WTC11 (cell line): ENCODE measurements around the gene CCNJL.

Source experiments
- ATF1 ChIP-seq: sonication (generic); formaldehyde crosslinking; IDR thresholded peaks from 2 replicates; pipeline ENCODE4 v1.8.1; 2023; ENCODE audit warnings: mild to moderate bottlenecking, moderate library complexity, missing genetic modification reagents
- CTCF ChIP-seq: fragments of 200-600 bp; IDR thresholded peaks from 2 replicates; pipeline ENCODE4 v1.8.0; 2022; ENCODE audit warnings: antibody characterized with exemption
- E2F1 ChIP-seq: sonication (generic); formaldehyde crosslinking; IDR thresholded peaks from 2 replicates; pipeline ENCODE4 v1.8.0; 2022; ENCODE audit warnings: mild to moderate bottlenecking, missing genetic modification reagents
- ERG ChIP-seq: fragments of 250-450 bp; sonication (Bioruptor Pico); IDR thresholded peaks from 2 replicates; pipeline ENCODE4 v1.8.0; 2021; ENCODE audit warnings: mild to moderate bottlenecking
- ESRRA ChIP-seq: sonication (generic); formaldehyde crosslinking; IDR thresholded peaks from 2 replicates; pipeline ENCODE4 v1.8.1; 2022; ENCODE audit warnings: mild to moderate bottlenecking, missing genetic modification reagents, borderline replicate concordance
- MAX ChIP-seq: sonication (generic); formaldehyde crosslinking; IDR thresholded peaks from 2 replicates; pipeline ENCODE4 v1.8.0; 2022; ENCODE audit warnings: mild to moderate bottlenecking, missing genetic modification reagents
- NFYB ChIP-seq: sonication (generic); formaldehyde crosslinking; conservative IDR thresholded peaks from 2 replicates; pipeline ENCODE4 v1.8.0; 2022; ENCODE audit warnings: low read depth, missing genetic modification reagents
- RELA ChIP-seq: sonication (generic); formaldehyde crosslinking; IDR thresholded peaks from 2 replicates; pipeline ENCODE4 v1.8.1; 2022; ENCODE audit warnings: missing genetic modification reagents, mild to moderate bottlenecking, borderline replicate concordance
- ZNF219 ChIP-seq: sonication (generic); formaldehyde crosslinking; IDR thresholded peaks from 2 replicates; pipeline ENCODE4 v1.8.0; 2023; ENCODE audit warnings: missing genetic modification reagents, mild to moderate bottlenecking, borderline replicate concordance
- ZNF532 ChIP-seq: fragments of 250-450 bp; sonication (Bioruptor Pico); IDR thresholded peaks from 2 replicates; pipeline ENCODE4 v1.9.0; 2021; ENCODE audit warnings: mild to moderate bottlenecking, borderline replicate concordance

- TF ChIP-seq CTCF (no peak), ATF1 (CRISPR knock-in tag) (no peak), NFYB (CRISPR knock-in tag) (no peak), RELA (CRISPR knock-in tag) (no peak), ESRRA (no peak), MAX (CRISPR knock-in tag) (no peak), E2F1 (CRISPR knock-in tag) (no peak), ZNF532 (CRISPR knock-in tag) (no peak), ERG (no peak), ZNF219 (CRISPR knock-in tag) (no peak)
Measured at GRCh38 chr5:160213537-160213936, 98.8 kb downstream of the CCNJL start.
